SK-N-SH (cell line): ENCODE measurements around the gene EBF3. TPM values are rescaled to one million over a fixed set of nuclear protein-coding genes. Genes with fewer than 3 reads are reported as not detected.

Experiments
- CTCF ChIA-PET: fragments of 300-600, 350-600 bp; formaldehyde crosslinking; extraction: SDS; loops from one replicate; lab custom pipeline; 2021; lab: Yijun Ruan, JAX
- POLR2A ChIA-PET: fragments of 350-600 bp; sonication (Branson Sonifier 250); formaldehyde crosslinking; extraction: SDS; loops from one replicate; lab custom pipeline; 2020; ENCODE audit warnings: antibody characterized with exemption, inconsistent platforms; lab: Yijun Ruan, JAX
- DNase-seq: peaks from one replicate; pipeline ENCODE4 v3.0.0; 2012
- H2AFZ ChIP-seq: fragments of 200-600 bp; sonication (generic); 2 replicates; pipeline ENCODE4 v1.8.1; 2016; ENCODE audit warnings: antibody characterized with exemption, mild to moderate bottlenecking, low read depth
- H3F3A ChIP-seq: fragments of 200-600 bp; sonication (generic); replicated peaks from 2 replicates; pipeline ENCODE3; 2016; ENCODE audit warnings: antibody characterized with exemption, mild to moderate bottlenecking; ENCODE audit not compliant: insufficient read depth
- H3K27ac ChIP-seq, 2 experiments: fragments of 200-500 bp in 1 of 2; fragments of 200-600 bp in 1 of 2; sonication (Bioruptor generic) in 1 of 2; sonication (generic), shearing (Covaris generic) in 1 of 2; 2 replicates each; pipeline versions ENCODE4 v1.5.1 to v1.6.1; 2014 to 2016; ENCODE audit warnings: low read depth in 2 of 2, inconsistent platforms in 1 of 2, low read length in 1 of 2, mild to moderate bottlenecking in 1 of 2, mixed read lengths in 1 of 2
- H3K27me3 ChIP-seq: fragments of 200-600 bp; sonication (generic), shearing (Covaris generic); 2 replicates; pipeline ENCODE4 v1.6.1; 2016; ENCODE audit warnings: mixed run types; ENCODE audit not compliant: insufficient read depth
- H3K36me3 ChIP-seq, 2 experiments: fragments of 200-500 bp in 1 of 2; fragments of 200-600 bp in 1 of 2; sonication (Bioruptor generic) in 1 of 2; sonication (generic) in 1 of 2; replicated peaks in 1 of 2; 2 replicates each; pipeline versions ENCODE3 to v1.5.1; 2014 to 2016; ENCODE audit warnings: low read length in 1 of 2, mild to moderate bottlenecking in 1 of 2; ENCODE audit not compliant: insufficient read depth in 2 of 2, control insufficient read depth in 1 of 2
- H3K4me1 ChIP-seq, 2 experiments: fragments of 200-500 bp in 1 of 2; fragments of 200-600 bp in 1 of 2; sonication (Bioruptor generic) in 1 of 2; sonication (generic), shearing (Covaris generic) in 1 of 2; 2 replicates each; pipeline versions ENCODE4 v1.5.1 to v1.6.1; 2014 to 2016; ENCODE audit warnings: low read depth in 1 of 2, low read length in 1 of 2, mixed run types in 1 of 2; ENCODE audit not compliant: insufficient read depth in 2 of 2, control insufficient read depth in 1 of 2
- H3K4me2 ChIP-seq: fragments of 200-600 bp; sonication (generic), shearing (Covaris generic); 2 replicates; pipeline ENCODE4 v1.6.1; 2017; ENCODE audit warnings: mixed run types
- H3K4me3 ChIP-seq, 2 experiments: fragments of 200-500 bp in 1 of 2; fragments of 200-600 bp in 1 of 2; sonication (Bioruptor generic) in 1 of 2; sonication (generic), shearing (Covaris generic) in 1 of 2; 2 replicates each; pipeline versions ENCODE4 v1.5.1 to v1.8.1; 2014 to 2016; ENCODE audit warnings: low read depth in 2 of 2, inconsistent platforms in 1 of 2, low read length in 1 of 2, mild to moderate bottlenecking in 1 of 2, mixed read lengths in 1 of 2, moderate library complexity in 1 of 2
- H3K79me2 ChIP-seq: fragments of 200-600 bp; sonication (generic); 2 replicates; pipeline ENCODE4 v1.8.1; 2017; ENCODE audit warnings: mild to moderate bottlenecking; ENCODE audit not compliant: insufficient read depth
- H3K9ac ChIP-seq: fragments of 200-600 bp; sonication (generic); 2 replicates; pipeline ENCODE4 v1.6.1; 2017; ENCODE audit warnings: mixed run types
- H3K9me2 ChIP-seq: fragments of 200-600 bp; sonication (generic); 2 replicates; pipeline ENCODE4 v1.6.1; 2017; ENCODE audit warnings: mixed run types
- H3K9me3 ChIP-seq: fragments of 200-600 bp; sonication (generic); 2 replicates; pipeline ENCODE4 v1.6.1; 2017; ENCODE audit warnings: mixed run types, mild to moderate bottlenecking, moderate library complexity
- H4K20me1 ChIP-seq: fragments of 200-600 bp; sonication (generic); 2 replicates; pipeline ENCODE4 v1.6.1; 2017; ENCODE audit warnings: mild to moderate bottlenecking, mixed run types; ENCODE audit not compliant: insufficient read depth
- FOXJ3 ChIP-seq: sonication (generic); formaldehyde crosslinking; IDR thresholded peaks from 2 replicates; pipeline ENCODE4 v1.5.1; 2020; ENCODE audit warnings: mild to moderate bottlenecking, missing genetic modification reagents
- GABPA ChIP-seq: IDR thresholded peaks from 2 replicates; pipeline ENCODE4 v1.4.0; 2012; ENCODE audit warnings: low read depth, mild to moderate bottlenecking
- MEF2A ChIP-seq: IDR thresholded peaks from 2 replicates; pipeline ENCODE4 v1.4.0; 2012; ENCODE audit warnings: low read depth, borderline replicate concordance
- NRF1 ChIP-seq: IDR thresholded peaks from 2 replicates; pipeline ENCODE4 v1.6.1; 2012; ENCODE audit warnings: low read depth, mild to moderate bottlenecking, low read length
- RAD21 ChIP-seq: IDR thresholded peaks from 2 replicates; pipeline ENCODE4 v1.6.1; 2012; ENCODE audit warnings: mild to moderate bottlenecking, low read length
- SMC3 ChIP-seq: IDR thresholded peaks from 2 replicates; pipeline ENCODE4 v1.6.1; 2012; ENCODE audit warnings: low read depth, low read length, improper control_type of control experiment
- TAF1 ChIP-seq: IDR thresholded peaks from 2 replicates; pipeline ENCODE4 v1.6.1; 2012; ENCODE audit warnings: low read depth, mild to moderate bottlenecking, low read length, moderate library complexity, borderline replicate concordance
- TCF12 ChIP-seq: IDR thresholded peaks from 2 replicates; pipeline ENCODE4 v1.4.0; 2012
- WGBS: methylation state at CpG from one replicate; pipeline ENCODE4 v1.1.6; 2017; ENCODE audit warnings: low lambda C conversion rate; 5-methylcytosine and 5-hydroxymethylcytosine counted together
- polyA plus RNA-seq, 3 experiments: library from polyadenylated mRNA; depleted of rRNA; stranded (reverse); fragments of >200 nt; gene quantifications; 2 replicates each; pipeline ENCODE4 v1.2.3, GENCODE V29; 2012
- TF ChIP-seq, protein P1 (sequence below): IDR thresholded peaks from 2 replicates; pipeline ENCODE4 v1.4.0; 2012; ENCODE audit warnings: low read depth, borderline replicate concordance
- TF ChIP-seq, protein P2 (sequence below): IDR thresholded peaks from 2 replicates; pipeline ENCODE4; 2012
- TF ChIP-seq, protein P3 (sequence below): fragments of 150-350 bp; IDR thresholded peaks from 2 replicates; pipeline ENCODE4 v1.6.1; 2016; ENCODE audit warnings: mild to moderate bottlenecking, low read depth, low read length
- TF ChIP-seq, protein P4 (sequence below): fragments of 150-350 bp; IDR thresholded peaks from 2 replicates; pipeline ENCODE4 v1.6.1; 2017; ENCODE audit warnings: antibody characterized with exemption, low read length, low read depth, borderline replicate concordance

EBF3 gene
- polyA plus RNA-seq, 1 of the 3 experiments (the other 2 are of a cell fraction), result not detected

DNA sequence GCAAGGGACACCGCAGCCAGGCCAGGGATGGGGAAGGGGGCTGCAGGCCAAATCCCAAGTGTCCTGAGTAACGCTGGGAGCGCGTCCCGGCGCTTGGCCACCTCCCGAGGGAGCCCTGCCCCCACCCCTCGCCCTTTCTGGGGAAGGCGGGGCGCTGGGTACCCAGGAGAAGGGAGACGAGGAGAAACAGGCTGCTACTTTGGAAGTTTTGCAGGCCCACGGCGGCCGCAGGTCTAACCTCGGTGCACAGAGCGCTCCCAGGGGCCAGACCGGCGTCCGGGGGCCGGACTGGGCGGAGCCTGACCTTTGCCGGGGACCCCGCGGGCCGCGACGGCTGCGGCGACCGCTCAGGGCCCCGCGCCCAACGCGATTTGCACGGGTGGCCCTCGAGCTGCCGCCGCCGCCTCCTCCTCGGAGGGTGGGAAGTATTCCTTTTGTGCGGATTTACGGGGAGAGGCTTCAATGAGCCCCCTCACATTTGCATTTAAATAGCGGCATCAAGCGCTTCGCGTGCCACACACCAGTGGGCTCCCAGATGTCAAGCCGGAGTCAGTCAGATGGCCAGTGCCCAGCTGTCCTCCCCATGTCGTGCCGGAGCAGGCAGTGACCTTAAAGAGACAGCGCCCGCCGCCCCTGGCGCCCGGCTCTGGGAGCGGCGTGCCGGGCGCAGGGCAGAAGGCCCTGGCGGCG lies 3.0 kb upstream of the EBF3 start (continued):
- TF ChIP-seq, protein P1, sequence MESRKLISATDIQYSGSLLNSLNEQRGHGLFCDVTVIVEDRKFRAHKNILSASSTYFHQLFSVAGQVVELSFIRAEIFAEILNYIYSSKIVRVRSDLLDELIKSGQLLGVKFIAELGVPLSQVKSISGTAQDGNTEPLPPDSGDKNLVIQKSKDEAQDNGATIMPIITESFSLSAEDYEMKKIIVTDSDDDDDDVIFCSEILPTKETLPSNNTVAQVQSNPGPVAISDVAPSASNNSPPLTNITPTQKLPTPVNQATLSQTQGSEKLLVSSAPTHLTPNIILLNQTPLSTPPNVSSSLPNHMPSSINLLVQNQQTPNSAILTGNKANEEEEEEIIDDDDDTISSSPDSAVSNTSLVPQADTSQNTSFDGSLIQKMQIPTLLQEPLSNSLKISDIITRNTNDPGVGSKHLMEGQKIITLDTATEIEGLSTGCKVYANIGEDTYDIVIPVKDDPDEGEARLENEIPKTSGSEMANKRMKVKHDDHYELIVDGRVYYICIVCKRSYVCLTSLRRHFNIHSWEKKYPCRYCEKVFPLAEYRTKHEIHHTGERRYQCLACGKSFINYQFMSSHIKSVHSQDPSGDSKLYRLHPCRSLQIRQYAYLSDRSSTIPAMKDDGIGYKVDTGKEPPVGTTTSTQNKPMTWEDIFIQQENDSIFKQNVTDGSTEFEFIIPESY, result no peak
- TF ChIP-seq NRF1, result no peak

DNA sequence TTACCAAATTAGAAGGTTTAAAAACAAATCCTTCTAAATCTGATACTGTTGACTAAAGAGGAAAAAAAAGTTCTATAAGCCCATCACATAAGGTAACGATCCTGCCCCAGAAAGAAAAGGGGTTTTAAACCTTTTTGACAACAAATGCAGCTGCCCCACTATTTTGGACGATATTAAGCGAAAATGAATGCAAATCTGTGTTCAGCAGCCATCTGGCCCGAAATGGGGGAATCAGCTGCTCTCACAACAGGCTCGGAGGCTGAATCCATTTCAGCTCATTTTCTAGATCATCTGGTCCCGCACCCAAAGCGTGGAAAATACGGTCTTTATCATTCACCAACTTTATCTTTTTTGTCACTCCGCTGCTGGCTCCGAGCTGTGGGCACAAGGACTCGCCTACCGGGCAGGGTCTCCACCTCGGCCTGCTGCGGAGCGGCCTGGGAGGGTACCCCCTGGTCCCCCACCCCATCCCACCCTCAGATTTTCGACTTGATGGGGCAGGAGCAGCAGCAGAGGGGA lies 2.4 kb upstream of the EBF3 start:
- H3K27ac ChIP-seq, result no peak overlapping the region
- WGBS, result 28% methylated on average over 16 of the region's 16 CpGs
- TF ChIP-seq MEF2A, result no peak
- TF ChIP-seq, protein P2, sequence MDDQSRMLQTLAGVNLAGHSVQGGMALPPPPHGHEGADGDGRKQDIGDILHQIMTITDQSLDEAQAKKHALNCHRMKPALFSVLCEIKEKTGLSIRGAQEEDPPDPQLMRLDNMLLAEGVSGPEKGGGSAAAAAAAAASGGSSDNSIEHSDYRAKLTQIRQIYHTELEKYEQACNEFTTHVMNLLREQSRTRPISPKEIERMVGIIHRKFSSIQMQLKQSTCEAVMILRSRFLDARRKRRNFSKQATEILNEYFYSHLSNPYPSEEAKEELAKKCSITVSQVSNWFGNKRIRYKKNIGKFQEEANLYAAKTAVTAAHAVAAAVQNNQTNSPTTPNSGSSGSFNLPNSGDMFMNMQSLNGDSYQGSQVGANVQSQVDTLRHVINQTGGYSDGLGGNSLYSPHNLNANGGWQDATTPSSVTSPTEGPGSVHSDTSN, result no peak
- no peak for TF ChIP-seq GABPA
- TF ChIP-seq, protein P3, sequence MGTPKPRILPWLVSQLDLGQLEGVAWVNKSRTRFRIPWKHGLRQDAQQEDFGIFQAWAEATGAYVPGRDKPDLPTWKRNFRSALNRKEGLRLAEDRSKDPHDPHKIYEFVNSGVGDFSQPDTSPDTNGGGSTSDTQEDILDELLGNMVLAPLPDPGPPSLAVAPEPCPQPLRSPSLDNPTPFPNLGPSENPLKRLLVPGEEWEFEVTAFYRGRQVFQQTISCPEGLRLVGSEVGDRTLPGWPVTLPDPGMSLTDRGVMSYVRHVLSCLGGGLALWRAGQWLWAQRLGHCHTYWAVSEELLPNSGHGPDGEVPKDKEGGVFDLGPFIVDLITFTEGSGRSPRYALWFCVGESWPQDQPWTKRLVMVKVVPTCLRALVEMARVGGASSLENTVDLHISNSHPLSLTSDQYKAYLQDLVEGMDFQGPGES, result no peak
- peaks cover 3% of the 10 kb centered on the region for H3F3A ChIP-seq
- H3K4me2 ChIP-seq, result no peak overlapping the region
- H3K9ac ChIP-seq, result no peak overlapping the region
- no peaks in the 10 kb centered on the region for H3K79me2 ChIP-seq
- ChIA-PET POLR2A (no interaction called here), CTCF (interaction anchor here (0.9 to 1.9 kb wide), 3 partner anchors 74 to 934 kb away, joined by 3 to 8 read pairs (median 4); no protein-coding TSS in a partner anchor)
- H3K4me1 ChIP-seq, result peaks cover 0 to 6% of the 10 kb centered on the region in 2 experiments; a peak in 2 of 4 replicates
- H3K4me3 ChIP-seq, result no peak overlapping the region
- H4K20me1 ChIP-seq, result no peaks in the 10 kb centered on the region
- no peak for DNase-seq
- peaks cover 66% of the 10 kb centered on the region for H3K27me3 ChIP-seq
- H3K9me2 ChIP-seq, result no peaks in the 10 kb centered on the region
- H2AFZ ChIP-seq, result no peak overlapping the region
- no peaks in the 10 kb centered on the region for H3K9me3 ChIP-seq
- H3K36me3 ChIP-seq, result no peaks in the 10 kb centered on the region

DNA sequence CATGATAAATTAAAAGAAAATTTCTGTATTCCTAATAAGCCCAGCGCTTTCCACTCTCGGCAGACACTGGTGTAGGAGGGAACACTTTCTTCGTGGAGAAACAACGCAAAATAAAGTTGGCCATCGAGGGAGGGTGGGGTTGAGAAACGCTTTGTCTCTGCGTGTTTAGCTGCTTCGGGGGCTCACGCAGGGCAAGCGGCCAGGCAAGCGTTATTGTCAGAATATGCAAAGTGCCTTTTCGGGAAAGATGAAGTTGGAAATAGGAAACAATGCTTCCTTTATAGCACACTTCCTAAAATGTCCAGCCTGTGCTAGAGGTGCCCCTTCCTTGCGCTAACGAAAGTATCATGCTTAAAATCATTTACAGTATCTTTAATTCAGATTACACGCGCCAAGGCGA lies 1.9 kb upstream of the EBF3 start:
- Histone ChIP-seq H3K9ac (no peak overlapping the region), H3K27me3 (peaks cover 69% of the 10 kb centered on the region), H3K9me3 (no peaks in the 10 kb centered on the region), H3F3A (peaks cover 3% of the 10 kb centered on the region), H3K9me2 (no peaks in the 10 kb centered on the region), H2AFZ (no peak overlapping the region), H3K27ac (no peak overlapping the region), H3K4me3 (no peak overlapping the region), H3K4me2 (no peak overlapping the region), H3K36me3 (no peaks in the 10 kb centered on the region), H4K20me1 (no peaks in the 10 kb centered on the region), H3K79me2 (no peaks in the 10 kb centered on the region), H3K4me1 (peaks cover 0 to 6% of the 10 kb centered on the region in 2 experiments; a peak in 2 of 4 replicates)
- TF ChIP-seq, protein P4, sequence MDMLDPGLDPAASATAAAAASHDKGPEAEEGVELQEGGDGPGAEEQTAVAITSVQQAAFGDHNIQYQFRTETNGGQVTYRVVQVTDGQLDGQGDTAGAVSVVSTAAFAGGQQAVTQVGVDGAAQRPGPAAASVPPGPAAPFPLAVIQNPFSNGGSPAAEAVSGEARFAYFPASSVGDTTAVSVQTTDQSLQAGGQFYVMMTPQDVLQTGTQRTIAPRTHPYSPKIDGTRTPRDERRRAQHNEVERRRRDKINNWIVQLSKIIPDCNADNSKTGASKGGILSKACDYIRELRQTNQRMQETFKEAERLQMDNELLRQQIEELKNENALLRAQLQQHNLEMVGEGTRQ, result no peak
- TF ChIP-seq SMC3 (no peak), TCF12 (no peak), FOXJ3 (CRISPR knock-in tag) (no peak), TAF1 (no peak), RAD21 (no peak)
- CTCF ChIA-PET, result interaction anchor here (0.9 to 1.9 kb wide), 4 partner anchors 11 to 934 kb away, joined by 3 to 8 read pairs (median 4); no protein-coding TSS in a partner anchor
- POLR2A ChIA-PET, result no interaction called here
- WGBS, result 31% methylated on average over 17 of the region's 17 CpGs
- no peak for DNase-seq
